ENCODE results near the gene GPC5.

DNA sequence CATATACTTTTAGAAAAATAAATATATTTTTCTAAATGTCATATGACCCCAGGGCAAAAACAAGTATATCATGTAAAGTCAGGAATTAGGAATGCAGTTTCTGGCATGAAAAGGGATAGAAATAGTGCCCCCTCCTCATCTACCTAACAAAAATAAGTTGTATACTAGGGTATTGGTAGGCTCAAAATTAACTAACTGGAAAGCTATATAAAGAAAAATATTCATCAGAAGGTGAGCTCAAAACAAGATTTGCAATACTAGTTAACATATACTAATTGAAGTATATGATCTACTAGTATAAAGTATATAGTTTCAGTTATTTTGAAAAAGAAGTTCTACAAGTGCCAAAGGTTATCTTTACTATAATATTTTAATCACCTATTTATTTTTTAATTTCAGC lies 200.2 kb downstream of the GPC5 start:
- TF ChIP-seq EZH2 (IDR thresholded peaks at IDR 0.05; ENCODE audit: insufficient read depth, poor library complexity, severe bottlenecking): no peak
- TF ChIP-seq EZH2phosphoT487 (IDR thresholded peaks at IDR 0.05; ENCODE audit: insufficient read depth, low read depth): no peak

All from GM23248 (cell line).